ENCODE data around the gene TIMM8B. TPM values are rescaled to one million over a fixed set of nuclear protein-coding genes. Genes with fewer than 3 reads are reported as not detected.

The TIMM8B gene, protein sequence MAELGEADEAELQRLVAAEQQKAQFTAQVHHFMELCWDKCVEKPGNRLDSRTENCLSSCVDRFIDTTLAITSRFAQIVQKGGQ
- 57.1 TPM for total RNA-seq (2013)
- polyA plus RNA-seq: 100 to 1,000 TPM in 2 of 3 donors, 10 to 100 TPM in 1; 27.9 to 160 (median 143) TPM
- 36.7 and 56.3 TPM in 2 replicates for polyA minus RNA-seq
- total RNA-seq: 3.9 to 15.6 (median 9.8) reads per million in 11 experiments

- Histone ChIP-seq H3K79me2 (ENCODE audit: insufficient read depth, low read length) (peaks cover 63% of the 10 kb centered on the region), H3K4me1 (ENCODE audit: control insufficient read depth in 1 of 2, insufficient read depth in 2 of 2, low read length in 2 of 2) (peaks cover 24 to 30% of the 10 kb centered on the region in 2 donors), H2AFZ (ENCODE audit: insufficient read depth, low read depth, low read length, poor library complexity, severe bottlenecking) (peak within 1 kb of the TSS; percentile 99), H3K27me3 (ENCODE audit: control insufficient read depth in 2 of 2, insufficient read depth in 2 of 2, low read length in 2 of 2) (no peaks in the 10 kb centered on the region), H4K20me1 (ENCODE audit: insufficient read depth, low read length) (peaks cover 5% of the 10 kb centered on the region), H3K9me3 (replicated peaks in 1 of 2; ENCODE audit: control insufficient read depth in 1 of 2, insufficient read depth in 1 of 2, low read length in 2 of 2) (no peaks in the 10 kb centered on the region), H3K27ac (ENCODE audit: low read depth in 1 of 2, low read length in 2 of 2) (peak within 1 kb of the TSS; percentile 63 to 99), H3K9ac (ENCODE audit: insufficient read depth, low read length, poor library complexity, severe bottlenecking) (peak within 1 kb of the TSS; percentile 88), H3K4me3 (replicated peaks in 1 of 3; ENCODE audit: low read depth in 2 of 3, low read length in 3 of 3) (peak within 1 kb of the TSS; percentile 89 to 100 (median 95)), H3K4me2 (replicated peaks; ENCODE audit: extremely low read depth, low read length, poor library complexity, severe bottlenecking) (peak within 1 kb of the TSS; percentile 98), H3K36me3 (replicated peaks in 1 of 2; ENCODE audit: control insufficient read depth in 1 of 2, insufficient read depth in 2 of 2, low read length in 2 of 2) (peaks cover 64 to 74% of the 10 kb centered on the region in 2 donors)
- Mint-ChIP-seq H3K4me3 (peak within 1 kb of the TSS; percentile 96 to 99), H3K27me3 (ENCODE audit: low read depth in 3 of 3) (peaks cover 0 to 2% (median 0%) of the 10 kb centered on the region in 3 donors), H3K27ac (peak within 1 kb of the TSS; percentile 95 to 99 (median 98)), H3K9me3 (no peaks in the 10 kb centered on the region), H3K4me1 (peaks cover 41% of the 10 kb centered on the region), H3K36me3 (peaks cover 73% of the 10 kb centered on the region in 2 donors)
- WGBS (ENCODE audit: insufficient coverage): under 1% methylated on average over 40 of the region's 45 CpGs
- DNase-seq: peak; percentile 97 to 98 (median 98)
- peak; percentile 34 for TF ChIP-seq CTCF (IDR thresholded peaks at IDR 0.05)
- intact Hi-C loops (cut with micrococcal nuclease): loop anchor here (2.0 to 10.0 kb wide), 4 partner anchors 14 to 198 kb away; no protein-coding TSS in a partner anchor
Observed at GRCh38 chr11:112086422-112087191, at the start of gene TIMM8B, which contains the start of gene SDHD. Gene TIMM8B, minus strand, starts transcription at chr11:112086756. Its CDS starts 33 bp downstream, at chr11:112086723. Gene SDHD, plus strand, starts transcription at chr11:112086873. Its CDS starts 35 bp downstream, at chr11:112086908.

DNA sequence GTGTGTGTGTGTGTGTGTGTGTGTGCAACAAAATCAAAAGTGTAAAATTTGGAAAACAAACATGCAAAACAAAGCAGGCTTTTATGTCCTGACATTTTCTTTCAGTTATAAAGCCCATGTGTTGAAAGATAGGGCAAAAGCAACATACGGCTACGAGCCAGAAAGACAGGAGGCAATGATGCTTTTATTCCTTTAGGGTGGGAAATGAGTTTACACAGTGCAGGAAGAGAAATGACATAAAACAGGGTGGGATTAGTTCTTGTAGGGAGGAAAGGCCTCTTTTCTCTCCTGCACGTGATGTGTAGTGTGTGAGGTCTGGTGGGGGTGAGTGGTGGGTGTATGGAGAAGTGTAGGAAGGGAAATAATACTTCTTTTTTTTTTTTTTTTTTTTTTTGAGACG is 47.9 kb upstream of the TIMM8B start:
- TF ChIP-seq CTCF (IDR thresholded peaks at IDR 0.05): no peak
- Histone ChIP-seq H2AFZ (ENCODE audit: insufficient read depth, low read depth, low read length, poor library complexity, severe bottlenecking) (no peak overlapping the region), H4K20me1 (ENCODE audit: insufficient read depth, low read length) (no peaks in the 10 kb centered on the region), H3K9me3 (replicated peaks in 1 of 2; ENCODE audit: control insufficient read depth in 1 of 2, insufficient read depth in 1 of 2, low read length in 2 of 2) (no peaks in the 10 kb centered on the region), H3K36me3 (replicated peaks in 1 of 2; ENCODE audit: control insufficient read depth in 1 of 2, insufficient read depth in 2 of 2, low read length in 2 of 2) (no peaks in the 10 kb centered on the region), H3K79me2 (ENCODE audit: insufficient read depth, low read length) (no peaks in the 10 kb centered on the region), H3K4me1 (ENCODE audit: control insufficient read depth in 1 of 2, insufficient read depth in 2 of 2, low read length in 2 of 2) (peaks cover 14 to 16% of the 10 kb centered on the region in 2 donors), H3K4me2 (replicated peaks; ENCODE audit: extremely low read depth, low read length, poor library complexity, severe bottlenecking) (no peak overlapping the region), H3K9ac (ENCODE audit: insufficient read depth, low read length, poor library complexity, severe bottlenecking) (no peak overlapping the region), H3K27ac (ENCODE audit: low read depth in 1 of 2, low read length in 2 of 2) (no peak overlapping the region), H3K27me3 (ENCODE audit: control insufficient read depth in 2 of 2, insufficient read depth in 2 of 2, low read length in 2 of 2) (no peaks in the 10 kb centered on the region), H3K4me3 (replicated peaks in 1 of 3; ENCODE audit: low read depth in 2 of 3, low read length in 3 of 3) (no peak overlapping the region)
- 100% methylated on average over 2 of the region's 4 CpGs for WGBS (ENCODE audit: insufficient coverage)
- intact Hi-C loops (cut with micrococcal nuclease): no loop called here
- Mint-ChIP-seq H3K27me3 (ENCODE audit: low read depth in 3 of 3) (peaks cover 0 to 2% (median 0%) of the 10 kb centered on the region in 3 donors), H3K4me1 (peaks cover 16% of the 10 kb centered on the region), H3K9me3 (peaks cover 0 to 1% (median 0%) of the 10 kb centered on the region in 7 donors), H3K36me3 (peaks cover 0 to 4% of the 10 kb centered on the region in 2 donors), H3K4me3 (no peak overlapping the region), H3K27ac (no peak overlapping the region)
- DNase-seq: no peak

Data from CD14-positive monocyte (primary cell).